ENCODE measurements around the gene METTL27. TPM values are rescaled to one million over a fixed set of nuclear protein-coding genes. Genes with fewer than 3 reads are reported as not detected.
"Not testable (repeated sequence)": the region's sequence is repeated elsewhere in the genome, so short reads cannot be mapped to it uniquely, and the experiment has no call there.

METTL27 gene
- total RNA-seq, 2 experiments from 2014 or later: 2.1 to 2.2 TPM

DNA sequence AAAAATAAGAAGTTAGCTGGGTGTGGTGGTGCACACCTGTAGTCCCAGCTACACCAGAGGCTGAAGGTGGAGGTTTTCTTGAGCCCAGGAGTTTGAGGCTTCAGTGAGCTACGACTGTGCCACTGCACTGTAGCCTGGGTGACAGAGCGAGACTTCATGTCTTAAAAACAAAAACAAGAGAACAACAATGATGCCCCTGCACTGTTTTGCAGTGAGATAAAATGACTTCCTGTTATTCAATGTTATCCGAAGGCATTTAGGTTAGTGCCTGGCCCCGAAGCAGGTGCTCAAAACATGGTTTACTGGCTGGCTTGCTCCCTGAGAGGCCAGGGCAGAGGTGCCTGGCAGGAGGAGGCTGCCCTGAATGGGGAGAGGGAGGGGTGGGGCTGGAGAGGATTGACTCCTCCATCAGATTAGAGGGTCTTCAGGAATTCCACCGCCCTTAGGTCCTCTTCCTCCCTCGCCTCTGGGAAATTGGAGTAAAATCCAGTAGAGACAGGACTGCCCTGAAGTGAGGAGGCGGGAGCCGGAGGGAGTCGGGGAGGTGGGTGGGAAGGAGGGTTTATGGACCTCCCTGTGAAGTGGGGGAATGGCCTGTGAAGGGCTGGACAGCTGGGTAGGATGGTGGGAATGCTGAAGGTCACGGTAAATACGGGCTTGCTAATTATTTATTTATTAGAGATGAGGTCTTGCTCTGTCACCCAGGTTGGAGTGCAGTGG is 18.3 kb downstream of the METTL27 start:
- peaks cover 26% of the 10 kb centered on the region for H3K4me1 Mint-ChIP-seq
- no peak overlapping the region for H3K4me3 Mint-ChIP-seq
- POLR2A ChIA-PET: no interaction called here
- H3K36me3 Mint-ChIP-seq (ENCODE audit: low read depth): no peaks in the 10 kb centered on the region
- H3K9me3 Mint-ChIP-seq (ENCODE audit: low read depth): no peaks in the 10 kb centered on the region
- intact Hi-C loops (cut with DNase I, micrococcal nuclease): no loop called here
- CTCF ChIA-PET: interaction anchor here (1.7 kb wide), 1 partner anchor 30 kb away, joined by 6 read pairs; no protein-coding TSS in a partner anchor
- H3K27me3 Mint-ChIP-seq: peaks cover 2% of the 10 kb centered on the region
- H3K27ac Mint-ChIP-seq: no peak overlapping the region
- DNase-seq (no peak), ATAC-seq (no peak)

DNA sequence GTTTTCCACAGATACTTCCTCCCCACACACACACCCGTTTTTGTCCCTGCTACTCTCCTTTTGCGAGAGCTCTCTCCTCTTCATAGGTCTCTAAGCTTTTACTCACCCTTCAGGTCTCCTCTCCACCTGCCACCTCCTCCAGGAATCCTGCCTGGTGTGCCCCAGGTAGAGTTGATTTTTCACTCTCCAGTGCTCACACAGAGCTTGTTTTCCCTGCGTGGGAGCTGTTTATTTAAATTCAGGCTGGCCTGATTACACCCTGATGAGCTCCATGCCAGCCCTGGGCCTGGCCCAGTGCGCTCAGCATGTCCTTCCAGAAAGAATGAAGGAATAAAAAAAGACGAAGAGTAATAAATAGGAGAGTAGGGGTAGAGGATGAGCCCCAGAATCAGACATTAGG is 19.1 kb downstream of the METTL27 start:
- no peak for DNase-seq
- Mint-ChIP-seq H3K27me3 (peaks cover 2% of the 10 kb centered on the region), H3K4me3 (no peak overlapping the region), H3K9me3 (ENCODE audit: low read depth) (no peaks in the 10 kb centered on the region), H3K4me1 (peaks cover 20% of the 10 kb centered on the region), H3K36me3 (ENCODE audit: low read depth) (no peaks in the 10 kb centered on the region), H3K27ac (no peak overlapping the region)
- ChIA-PET CTCF (interaction anchor here (1.7 kb wide), 1 partner anchor 31 kb away, joined by 6 read pairs; no protein-coding TSS in a partner anchor), POLR2A (no interaction called here)
- intact Hi-C loops (cut with DNase I, micrococcal nuclease): no loop called here
- no peak for ATAC-seq

DNA sequence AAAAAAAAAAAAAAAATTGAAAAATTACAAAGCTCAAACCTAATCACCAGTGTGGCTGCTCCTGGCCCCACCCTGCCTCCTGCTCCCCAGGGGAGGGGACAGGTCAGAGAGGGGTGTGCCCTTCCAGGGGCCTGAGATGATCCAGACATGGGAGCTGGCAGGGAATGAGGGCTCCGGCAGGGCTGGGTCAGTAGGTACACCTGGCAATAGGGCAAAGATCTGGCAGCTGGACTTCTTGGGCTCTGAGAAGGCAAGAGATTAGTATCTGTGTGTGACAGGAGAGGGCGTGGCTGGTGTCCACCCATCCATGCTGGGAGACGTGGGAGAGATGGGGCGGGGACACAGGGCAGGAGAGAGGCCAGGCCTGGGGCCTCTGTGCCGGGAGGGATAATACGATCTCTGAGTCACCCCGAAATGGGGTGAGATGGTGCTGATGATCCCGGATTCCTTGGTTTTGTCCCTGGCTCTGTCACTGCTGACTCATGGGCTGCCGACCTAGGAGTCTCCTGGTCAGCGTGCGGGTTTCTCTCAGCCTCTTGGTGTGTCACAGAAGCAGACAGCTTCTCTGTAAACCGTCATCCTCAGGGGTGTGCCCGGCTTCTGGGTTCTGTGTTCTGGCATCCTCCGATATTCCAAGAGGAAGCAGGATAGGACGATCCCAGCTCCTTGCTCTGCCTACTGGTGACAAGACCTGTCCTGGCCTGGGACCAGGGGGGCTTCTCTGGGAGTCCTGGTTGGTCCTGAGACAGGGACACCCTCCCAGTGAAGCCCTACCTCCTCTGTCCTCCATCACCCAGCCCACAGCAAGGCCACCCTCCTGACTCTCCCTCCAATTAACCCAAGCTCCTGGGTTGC is 19.8 kb downstream of the METTL27 start:
- no peak overlapping the region for H3K4me3 Mint-ChIP-seq
- intact Hi-C loops (cut with DNase I, micrococcal nuclease): no loop called here
- POLR2A ChIA-PET: no interaction called here
- H3K9me3 Mint-ChIP-seq (ENCODE audit: low read depth): no peaks in the 10 kb centered on the region
- H3K27ac Mint-ChIP-seq: no peak overlapping the region
- CTCF ChIA-PET: interaction anchor here (1.7 kb wide), 1 partner anchor 32 kb away, joined by 6 read pairs; no protein-coding TSS in a partner anchor
- no peaks in the 10 kb centered on the region for H3K36me3 Mint-ChIP-seq (ENCODE audit: low read depth)
- DNase-seq (no peak), ATAC-seq (no peak)
- H3K27me3 Mint-ChIP-seq: peaks cover 2% of the 10 kb centered on the region
- peaks cover 14% of the 10 kb centered on the region for H3K4me1 Mint-ChIP-seq

DNA sequence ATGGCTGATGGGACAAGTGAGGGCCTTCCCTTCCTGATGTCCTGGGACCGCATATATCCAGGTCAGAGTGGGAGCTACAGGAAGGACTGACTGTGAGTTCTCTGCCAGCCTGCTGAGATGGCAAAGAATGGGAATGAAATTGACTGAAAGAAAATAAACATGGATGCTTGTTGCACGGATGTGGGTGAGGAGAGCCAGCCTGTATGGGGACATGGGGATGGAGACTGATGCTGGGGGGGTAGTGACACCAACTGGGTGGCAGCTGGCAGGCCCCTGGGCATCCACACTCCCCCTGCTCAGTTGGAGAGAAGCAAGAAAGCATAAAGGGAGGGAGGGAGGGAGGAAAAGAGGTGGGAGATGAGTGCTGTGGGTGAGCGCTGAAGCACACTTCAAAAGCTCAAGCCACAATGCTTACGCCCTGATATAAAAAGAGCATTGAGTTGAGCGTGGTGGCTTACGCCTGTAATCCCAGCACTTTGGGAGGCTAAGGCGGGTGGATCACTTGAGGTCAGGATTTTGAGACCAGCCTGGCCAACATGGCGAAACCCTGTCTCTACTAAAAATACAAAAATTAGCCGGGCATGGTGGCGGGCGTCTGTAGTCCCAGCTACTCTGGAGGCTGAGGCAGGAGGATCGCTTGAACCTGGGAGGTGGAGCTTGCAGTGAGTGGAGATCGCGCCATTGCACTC is 20.6 kb downstream of the METTL27 start:
- POLR2A ChIA-PET; CTCF ChIA-PET; ATAC-seq; H3K9me3 Mint-ChIP-seq (ENCODE audit: low read depth); DNase-seq; H3K4me1 Mint-ChIP-seq; H3K27me3 Mint-ChIP-seq; H3K27ac Mint-ChIP-seq; H3K36me3 Mint-ChIP-seq (ENCODE audit: low read depth); H3K4me3 Mint-ChIP-seq; intact Hi-C loops (cut with DNase I, micrococcal nuclease): not testable (repeated sequence)

DNA sequence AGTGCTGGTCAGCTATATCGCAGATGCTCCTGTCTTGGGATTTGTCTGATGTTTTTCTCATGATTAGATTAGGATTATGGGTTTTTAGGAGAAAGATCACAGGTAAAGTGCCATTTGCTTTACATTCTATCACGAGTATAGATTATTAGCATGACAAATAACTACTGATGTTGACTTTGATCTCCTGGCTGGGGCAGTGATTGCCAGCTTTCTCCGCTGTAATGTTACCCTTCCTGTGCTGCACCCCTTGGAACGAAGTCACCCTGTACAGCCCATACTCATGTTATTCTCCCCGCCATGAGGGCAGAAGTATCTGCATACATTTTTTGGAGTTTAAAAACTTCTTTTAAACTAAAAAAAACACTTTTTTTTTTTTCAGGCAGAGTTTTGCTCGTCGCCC is 22.3 kb downstream of the METTL27 start:
- no peak for DNase-seq
- intact Hi-C loops (cut with DNase I, micrococcal nuclease): no loop called here
- Mint-ChIP-seq H3K27ac (no peak overlapping the region), H3K9me3 (ENCODE audit: low read depth) (no peaks in the 10 kb centered on the region), H3K36me3 (ENCODE audit: low read depth) (no peaks in the 10 kb centered on the region), H3K4me1 (peaks cover 2% of the 10 kb centered on the region), H3K27me3 (peaks cover 4% of the 10 kb centered on the region), H3K4me3 (no peak overlapping the region)
- CTCF ChIA-PET: no interaction called here
- POLR2A ChIA-PET: no interaction called here
- ATAC-seq: no peak

DNA sequence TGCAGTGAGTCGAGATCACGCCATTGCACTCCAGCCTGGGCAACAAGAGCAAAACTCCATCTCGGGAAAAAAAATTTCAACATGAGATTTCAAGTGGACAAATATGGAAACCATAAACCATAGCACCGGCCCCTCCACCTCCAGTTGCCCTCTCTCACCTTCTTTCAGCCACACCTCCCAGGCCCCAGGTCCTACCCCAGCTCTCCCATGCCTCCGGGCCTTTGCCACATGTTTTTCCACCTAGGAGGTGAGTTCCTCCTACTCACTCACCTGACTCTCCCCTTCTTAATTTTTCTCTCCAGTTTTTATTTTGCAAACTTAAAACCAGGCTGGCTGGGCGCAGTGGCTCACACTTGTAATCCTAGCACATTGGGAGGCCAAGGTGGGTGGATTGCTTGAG is 25.2 kb downstream of the METTL27 start:
- DNase-seq: no peak
- peaks cover 7% of the 10 kb centered on the region for H3K27me3 Mint-ChIP-seq
- H3K36me3 Mint-ChIP-seq (ENCODE audit: low read depth): no peaks in the 10 kb centered on the region
- H3K4me3 Mint-ChIP-seq: no peak overlapping the region
- H3K27ac Mint-ChIP-seq: no peak overlapping the region
- no peak for ATAC-seq
- ChIA-PET POLR2A (no interaction called here), CTCF (no interaction called here)
- H3K4me1 Mint-ChIP-seq: no peaks in the 10 kb centered on the region
- intact Hi-C loops (cut with DNase I, micrococcal nuclease): no loop called here
- H3K9me3 Mint-ChIP-seq (ENCODE audit: low read depth): no peaks in the 10 kb centered on the region

DNA sequence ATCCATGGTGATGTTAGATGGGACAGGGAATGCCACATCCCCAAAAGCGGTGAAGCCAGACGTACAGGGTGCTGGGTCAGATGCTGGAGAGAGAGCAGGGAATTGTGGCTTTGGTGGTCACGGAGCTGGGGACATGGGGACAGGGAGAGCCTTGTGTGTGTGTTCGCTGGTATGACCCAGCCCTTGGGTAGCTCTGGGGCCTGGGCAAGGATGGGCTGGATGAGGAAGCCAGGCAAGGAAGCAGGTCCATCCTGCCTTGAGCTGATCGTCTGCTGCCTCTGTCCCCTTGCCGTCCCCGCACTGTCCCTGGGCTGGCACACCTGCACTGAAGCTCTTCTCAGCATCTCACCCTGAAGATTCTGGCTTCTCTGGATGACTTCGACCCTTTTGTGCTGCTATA is 26.9 kb downstream of the METTL27 start:
- ATAC-seq: no peak
- H3K9me3 Mint-ChIP-seq (ENCODE audit: low read depth): no peaks in the 10 kb centered on the region

DNA sequence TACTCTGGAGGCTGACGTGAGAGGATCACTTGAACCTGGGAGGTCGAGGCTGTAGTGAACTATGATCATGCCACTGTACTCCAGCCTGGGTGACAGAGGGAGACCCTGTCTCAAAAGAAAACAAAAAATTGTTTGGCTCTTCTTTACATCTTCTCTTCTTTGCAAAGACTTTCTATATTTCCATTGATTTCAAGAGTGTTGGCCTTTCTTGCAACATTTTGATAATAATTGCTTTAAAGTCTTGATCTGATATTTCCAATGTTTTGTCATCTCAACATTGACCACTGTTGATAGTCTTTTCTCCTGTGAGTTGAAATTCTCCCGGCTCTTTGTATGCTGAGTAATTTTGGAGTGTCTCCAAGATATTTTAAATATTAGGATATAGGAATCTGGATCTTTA is 29.3 kb downstream of the METTL27 start:
- no peak for ATAC-seq
- CTCF ChIA-PET: interaction anchor here (2.1 kb wide), 1 partner anchor 41 kb away, joined by 15 read pairs; no protein-coding TSS in a partner anchor

More for the DNA sequence above, 26.9 kb downstream of the METTL27 start:
- POLR2A ChIA-PET: no interaction called here
- H3K27me3 Mint-ChIP-seq: peaks cover 9% of the 10 kb centered on the region
- intact Hi-C loops (cut with DNase I, micrococcal nuclease): no loop called here
- CTCF ChIA-PET: no interaction called here
- no peak overlapping the region for H3K27ac Mint-ChIP-seq
- no peak for DNase-seq
- H3K4me1 Mint-ChIP-seq: no peaks in the 10 kb centered on the region
- H3K36me3 Mint-ChIP-seq (ENCODE audit: low read depth): no peaks in the 10 kb centered on the region
- H3K4me3 Mint-ChIP-seq: no peak overlapping the region

DNA sequence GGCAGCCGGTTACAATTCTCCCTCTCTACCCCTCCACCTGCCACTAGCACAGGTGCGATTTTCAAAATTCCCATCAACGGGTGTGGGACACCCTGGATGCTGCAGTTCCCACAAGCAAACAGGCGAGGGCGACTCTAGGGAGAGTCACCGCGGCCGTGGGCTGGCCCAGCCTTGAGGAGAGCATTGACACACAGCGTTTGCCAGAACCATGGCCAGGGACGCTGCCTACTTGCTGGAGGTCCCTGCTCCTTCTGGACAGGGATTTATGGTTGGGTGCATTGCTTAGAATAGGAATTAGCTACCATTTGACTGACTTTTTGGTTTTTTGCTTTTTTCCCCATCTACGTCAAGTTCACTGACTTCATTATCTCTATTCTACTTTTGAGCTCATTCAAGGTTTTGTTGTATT is 30.6 kb downstream of the METTL27 start:
- POLR2A ChIA-PET: no interaction called here
- CTCF ChIA-PET: interaction anchor here (0.6 to 2.1 kb wide), 6 partner anchors 16 to 534 kb away, joined by 3 to 15 read pairs (median 4); no protein-coding TSS in a partner anchor
- ATAC-seq: peak; percentile 86
- H3K36me3 Mint-ChIP-seq (ENCODE audit: low read depth): no peaks in the 10 kb centered on the region
- no peak overlapping the region for H3K4me3 Mint-ChIP-seq
- peak; percentile 79 for DNase-seq
- H3K27ac Mint-ChIP-seq: no peak overlapping the region
- intact Hi-C loops (cut with DNase I, micrococcal nuclease): loop anchor here (1.0 kb wide), 1 partner anchor 44 kb away; no protein-coding TSS in a partner anchor
- H3K27me3 Mint-ChIP-seq: peaks cover 7% of the 10 kb centered on the region
- H3K9me3 Mint-ChIP-seq (ENCODE audit: low read depth): no peaks in the 10 kb centered on the region
- no peaks in the 10 kb centered on the region for H3K4me1 Mint-ChIP-seq

More for the DNA sequence above, 29.3 kb downstream of the METTL27 start:
- no peaks in the 10 kb centered on the region for H3K9me3 Mint-ChIP-seq (ENCODE audit: low read depth)
- no peaks in the 10 kb centered on the region for H3K4me1 Mint-ChIP-seq
- H3K27ac Mint-ChIP-seq: no peak overlapping the region
- no peaks in the 10 kb centered on the region for H3K36me3 Mint-ChIP-seq (ENCODE audit: low read depth)
- H3K4me3 Mint-ChIP-seq: no peak overlapping the region
- no peak for DNase-seq
- intact Hi-C loops (cut with DNase I, micrococcal nuclease): no loop called here
- POLR2A ChIA-PET: no interaction called here
- peaks cover 7% of the 10 kb centered on the region for H3K27me3 Mint-ChIP-seq

DNA sequence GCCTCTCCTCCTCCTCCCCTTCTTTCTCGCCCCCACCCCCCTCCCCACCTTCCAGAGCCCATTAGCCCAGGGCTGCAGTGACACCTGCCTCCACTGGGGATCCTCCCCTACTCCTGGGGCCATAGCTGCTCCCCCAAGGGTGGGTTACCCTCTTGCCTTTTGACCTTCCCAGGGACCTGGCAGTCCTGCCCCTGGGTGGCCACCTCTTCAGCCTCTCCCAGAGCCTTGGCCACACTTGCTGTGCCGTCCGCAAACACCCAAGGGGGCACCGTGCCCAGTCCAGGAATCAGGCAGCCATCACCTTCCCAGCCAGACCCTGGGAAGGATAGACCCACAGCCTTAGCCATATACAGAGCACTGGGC is 31.3 kb downstream of the METTL27 start:
- Mint-ChIP-seq H3K36me3 (ENCODE audit: low read depth) (no peaks in the 10 kb centered on the region), H3K4me1 (no peaks in the 10 kb centered on the region)
- POLR2A ChIA-PET: no interaction called here

DNA sequence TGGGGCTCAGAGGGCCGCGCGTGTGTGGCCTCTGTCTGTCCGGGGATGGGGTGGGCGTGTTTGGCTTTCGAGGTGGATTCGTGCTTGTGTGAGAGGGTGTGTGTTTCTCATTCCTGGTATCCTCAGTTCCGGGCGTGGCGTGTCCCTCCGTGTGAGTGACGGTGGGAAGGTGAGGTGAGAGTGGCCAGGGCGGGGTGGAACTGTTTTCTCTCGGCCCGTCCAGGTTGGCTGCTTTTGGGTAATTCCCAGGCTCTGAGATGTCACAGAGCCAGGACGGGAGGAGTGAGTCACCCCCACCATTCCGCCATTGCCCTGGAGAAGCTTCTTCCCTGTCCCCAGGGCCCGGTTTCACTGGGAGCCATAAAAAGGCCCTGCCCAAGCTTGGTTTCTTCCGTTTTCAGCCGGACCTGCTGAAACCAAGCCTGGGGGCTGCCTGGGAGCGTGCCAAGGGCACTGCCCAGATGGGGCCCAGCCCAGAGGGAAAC is 32.8 kb downstream of the METTL27 start:
- intact Hi-C loops (cut with DNase I, micrococcal nuclease): no loop called here
- CTCF ChIA-PET: interaction anchor here (0.9 to 1.0 kb wide), 2 partner anchors 9 to 47 kb away, joined by 3 to 4 read pairs; no protein-coding TSS in a partner anchor

More for the DNA sequence above, 31.3 kb downstream of the METTL27 start:
- no peak for DNase-seq
- intact Hi-C loops (cut with DNase I, micrococcal nuclease): loop anchor here (1.0 kb wide), 1 partner anchor 44 kb away; no protein-coding TSS in a partner anchor
- Mint-ChIP-seq H3K27me3 (peaks cover 7% of the 10 kb centered on the region), H3K27ac (no peak overlapping the region), H3K9me3 (ENCODE audit: low read depth) (no peaks in the 10 kb centered on the region), H3K4me3 (no peak overlapping the region)
- CTCF ChIA-PET: interaction anchor here (2.1 kb wide), 1 partner anchor 43 kb away, joined by 15 read pairs; no protein-coding TSS in a partner anchor
- ATAC-seq: no peak

More for the DNA sequence above, 32.8 kb downstream of the METTL27 start:
- Mint-ChIP-seq H3K36me3 (ENCODE audit: low read depth) (no peaks in the 10 kb centered on the region), H3K27me3 (peaks cover 5% of the 10 kb centered on the region), H3K4me1 (no peaks in the 10 kb centered on the region), H3K4me3 (no peak overlapping the region), H3K9me3 (ENCODE audit: low read depth) (no peaks in the 10 kb centered on the region), H3K27ac (no peak overlapping the region)
- no peak for ATAC-seq
- POLR2A ChIA-PET: interaction anchor here (0.7 kb wide), 1 partner anchor 310 kb away, joined by 4 read pairs; no protein-coding TSS in a partner anchor
- DNase-seq: no peak

All from activated CD4-positive, alpha-beta T cell treated with anti-CD3 and anti-CD28 coated beads for 36 hours (primary cell).